ENCODE data around the gene STRBP.

DNA sequence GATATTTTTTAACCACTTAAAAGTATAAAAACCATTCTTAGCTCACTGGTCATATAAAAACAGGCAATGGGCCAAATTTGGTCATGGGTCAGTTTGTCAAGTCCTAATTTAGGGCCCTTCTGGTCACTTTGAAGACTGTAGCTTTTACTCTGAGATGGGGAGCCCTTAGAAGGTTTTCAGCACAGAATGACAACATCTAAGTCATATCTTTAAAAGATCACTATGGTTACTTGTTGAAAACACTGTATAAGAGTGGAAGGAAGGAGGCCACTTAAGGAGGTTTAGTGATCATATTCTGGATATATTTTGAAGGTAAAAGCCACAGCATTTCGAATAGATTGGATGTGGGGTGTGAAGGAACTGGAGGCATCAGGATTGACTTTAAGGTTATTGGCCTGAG lies 76.7 kb downstream of the STRBP start:
- TF ChIP-seq, protein P1, sequence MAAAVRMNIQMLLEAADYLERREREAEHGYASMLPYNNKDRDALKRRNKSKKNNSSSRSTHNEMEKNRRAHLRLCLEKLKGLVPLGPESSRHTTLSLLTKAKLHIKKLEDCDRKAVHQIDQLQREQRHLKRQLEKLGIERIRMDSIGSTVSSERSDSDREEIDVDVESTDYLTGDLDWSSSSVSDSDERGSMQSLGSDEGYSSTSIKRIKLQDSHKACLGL (CRISPR knock-in tag; IDR thresholded peaks at IDR 0.05; ENCODE audit: borderline replicate concordance, poor library complexity, severe bottlenecking) = no peak
- TF ChIP-seq, protein P2, sequence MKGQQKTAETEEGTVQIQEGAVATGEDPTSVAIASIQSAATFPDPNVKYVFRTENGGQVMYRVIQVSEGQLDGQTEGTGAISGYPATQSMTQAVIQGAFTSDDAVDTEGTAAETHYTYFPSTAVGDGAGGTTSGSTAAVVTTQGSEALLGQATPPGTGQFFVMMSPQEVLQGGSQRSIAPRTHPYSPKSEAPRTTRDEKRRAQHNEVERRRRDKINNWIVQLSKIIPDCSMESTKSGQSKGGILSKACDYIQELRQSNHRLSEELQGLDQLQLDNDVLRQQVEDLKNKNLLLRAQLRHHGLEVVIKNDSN (CRISPR knock-in tag; IDR thresholded peaks at IDR 0.05) = no peak
- TF ChIP-seq, protein P3, sequence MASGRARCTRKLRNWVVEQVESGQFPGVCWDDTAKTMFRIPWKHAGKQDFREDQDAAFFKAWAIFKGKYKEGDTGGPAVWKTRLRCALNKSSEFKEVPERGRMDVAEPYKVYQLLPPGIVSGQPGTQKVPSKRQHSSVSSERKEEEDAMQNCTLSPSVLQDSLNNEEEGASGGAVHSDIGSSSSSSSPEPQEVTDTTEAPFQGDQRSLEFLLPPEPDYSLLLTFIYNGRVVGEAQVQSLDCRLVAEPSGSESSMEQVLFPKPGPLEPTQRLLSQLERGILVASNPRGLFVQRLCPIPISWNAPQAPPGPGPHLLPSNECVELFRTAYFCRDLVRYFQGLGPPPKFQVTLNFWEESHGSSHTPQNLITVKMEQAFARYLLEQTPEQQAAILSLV (tag; IDR thresholded peaks at IDR 0.05) = no peak

Data from K562 (cell line).